Occipital lobe (tissue), 2 donors: ENCODE data around the gene TMEM40. TPM values are rescaled to one million over a fixed set of nuclear protein-coding genes. Genes with fewer than 3 reads are reported as not detected.
"Not testable (repeated sequence)": the region's sequence is repeated elsewhere in the genome, so short reads cannot be mapped to it uniquely, and the experiment has no call there.

Source experiments
- DNase-seq: peaks from one replicate; lab custom pipeline; 2025; lab: John Stamatoyannopoulos, UW
- total RNA-seq: library from RNA; depleted of rRNA; stranded (reverse); fragments of >200 nt; gene quantifications from one replicate; pipeline ENCODE4 v1.2.3, GENCODE V29; 2014

The TMEM40 gene
- total RNA-seq, 1 donor from 2014 or later, result not detected

- not testable (repeated sequence) for DNase-seq
Measured at GRCh38 chr3:12775970-12776369, 16.9 kb upstream of the TMEM40 start.

DNA sequence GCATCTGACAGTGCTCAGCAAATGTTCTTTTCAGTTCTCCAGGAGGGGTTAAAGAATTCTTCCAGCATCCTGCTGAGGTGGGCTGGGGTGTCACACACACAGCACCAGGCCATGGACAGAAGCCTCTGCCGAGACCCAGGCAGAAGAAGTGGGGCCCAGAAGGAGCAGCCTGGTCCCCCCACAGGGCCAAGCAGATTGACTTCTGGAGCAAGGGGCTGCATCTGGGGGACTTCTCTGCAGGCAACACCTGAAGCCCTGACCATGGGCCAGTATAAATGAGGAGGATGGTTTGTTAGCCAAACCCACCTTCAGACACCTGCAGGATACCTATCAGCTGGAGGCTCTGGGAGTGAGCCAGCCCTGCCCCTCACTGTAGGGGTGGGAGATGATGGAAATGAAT is 16.2 kb upstream of the TMEM40 start:
- no peak for DNase-seq

- DNase-seq, result no peak
Measured at GRCh38 chr3:12774619-12775018, 15.6 kb upstream of the TMEM40 start.

DNA sequence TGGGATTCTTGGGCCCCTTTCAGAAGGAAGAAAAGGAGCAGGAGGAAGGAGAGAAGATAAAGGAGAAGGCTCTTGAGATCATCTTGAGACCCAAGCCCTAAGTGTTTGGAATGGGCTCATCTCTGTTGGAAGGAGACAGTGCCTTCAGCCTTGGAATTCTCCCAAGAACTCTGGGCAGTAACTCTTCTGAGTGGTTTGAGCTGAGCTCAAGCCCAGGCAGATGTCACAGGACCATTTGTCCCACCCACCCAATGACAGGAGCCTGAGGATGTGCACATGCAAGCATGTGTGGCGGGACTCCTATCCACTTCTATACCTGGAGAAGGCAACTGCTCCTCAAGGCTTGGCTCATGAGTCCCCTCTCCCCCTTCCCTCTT is 14.6 kb upstream of the TMEM40 start:
- no peak for DNase-seq

- no peak for DNase-seq
Measured at GRCh38 chr3:12773030-12773709, 14.1 kb upstream of the TMEM40 start.

GRCh38 chr3:12772462-12772861 is 13.4 kb upstream of the TMEM40 start:
- no peak for DNase-seq

DNA sequence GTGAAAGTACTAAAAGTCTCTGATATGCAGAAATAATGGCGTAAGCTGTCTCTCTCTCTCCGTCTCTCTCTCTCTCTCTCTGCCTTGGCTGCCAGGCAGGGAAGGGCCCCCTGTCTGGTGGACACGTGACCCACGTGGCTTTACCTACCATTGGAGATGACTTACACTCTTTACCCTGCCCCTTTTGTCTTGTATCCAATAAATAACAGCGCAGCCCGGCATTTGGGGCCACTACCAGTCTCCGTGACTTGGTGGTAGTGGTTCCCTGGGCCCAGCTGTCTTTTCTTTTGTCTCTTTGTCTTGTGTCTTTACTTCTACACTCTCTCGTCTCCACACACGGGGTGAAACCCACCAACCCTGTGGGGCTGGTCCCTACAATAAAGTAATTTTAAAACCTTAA is 12.2 kb upstream of the TMEM40 start:
- DNase-seq, result no peak

- DNase-seq, result no peak
Measured at GRCh38 chr3:12769761-12770160, 10.7 kb upstream of the TMEM40 start.

DNA sequence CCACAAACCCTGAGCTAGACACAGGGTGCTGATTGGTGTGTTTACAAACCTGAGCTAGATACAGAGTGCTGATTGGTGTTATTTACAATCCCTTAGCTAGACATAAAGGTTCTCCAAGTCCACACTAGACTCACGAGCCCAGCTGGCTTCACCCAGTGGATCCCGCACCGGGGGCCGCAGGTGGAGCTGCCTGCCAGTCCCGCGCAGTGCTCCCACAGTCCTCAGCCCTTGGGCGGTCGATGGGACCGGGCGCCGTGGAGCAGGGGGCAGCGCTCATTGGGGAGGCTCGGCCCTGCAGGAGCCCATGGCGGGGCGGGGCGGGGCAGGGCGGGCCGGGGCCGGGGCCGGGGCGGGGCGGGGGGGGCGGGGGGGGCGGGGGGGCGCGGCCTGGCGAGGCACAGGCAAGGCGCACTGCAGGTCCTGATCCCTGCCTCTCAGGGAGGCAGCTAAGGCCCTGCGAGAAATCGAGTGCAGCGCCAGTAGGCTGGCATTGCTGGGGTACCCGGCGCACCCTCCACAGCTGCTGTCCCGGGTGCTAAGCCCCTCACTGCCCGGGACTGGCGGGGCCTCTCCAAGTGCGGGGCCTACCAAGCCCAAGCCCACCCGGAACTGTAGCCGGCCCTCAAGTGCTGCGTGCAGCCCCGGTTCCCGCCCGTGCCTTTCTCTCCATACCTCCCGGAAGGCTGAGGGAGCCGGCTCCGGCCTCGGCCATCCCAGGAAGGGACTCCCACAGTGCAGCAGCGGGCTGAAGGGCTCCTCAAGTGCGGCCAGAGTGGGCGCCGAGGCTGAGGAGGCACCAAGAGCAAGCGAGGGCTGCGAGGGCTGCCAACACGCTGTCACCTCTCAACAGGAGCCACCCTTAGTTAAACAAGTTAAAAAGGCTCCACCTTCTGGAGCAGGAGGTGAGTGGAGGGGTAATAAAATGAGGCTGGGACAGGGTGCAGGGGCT is 9.8 kb upstream of the TMEM40 start:
- DNase-seq, result no peak

DNA sequence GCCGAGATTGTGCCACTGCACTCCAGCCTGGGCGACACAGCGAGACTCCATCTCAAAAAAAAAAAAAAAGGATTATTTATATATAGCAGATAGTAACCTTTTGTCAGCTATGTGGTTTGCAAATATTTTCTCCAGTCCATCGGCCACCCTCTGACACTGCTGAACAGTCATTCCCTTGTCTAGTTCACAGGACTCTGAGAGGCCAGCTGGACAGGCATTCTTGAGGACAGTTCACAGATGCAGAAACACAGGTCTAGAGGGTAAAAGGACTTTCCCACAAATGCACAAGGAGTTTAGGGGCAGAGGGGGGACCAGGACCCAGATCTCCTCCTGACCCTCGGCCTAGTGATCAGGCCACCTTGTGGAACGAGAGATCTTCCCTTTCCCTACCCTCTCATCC is 7.5 kb upstream of the TMEM40 start:
- no peak for DNase-seq

DNA sequence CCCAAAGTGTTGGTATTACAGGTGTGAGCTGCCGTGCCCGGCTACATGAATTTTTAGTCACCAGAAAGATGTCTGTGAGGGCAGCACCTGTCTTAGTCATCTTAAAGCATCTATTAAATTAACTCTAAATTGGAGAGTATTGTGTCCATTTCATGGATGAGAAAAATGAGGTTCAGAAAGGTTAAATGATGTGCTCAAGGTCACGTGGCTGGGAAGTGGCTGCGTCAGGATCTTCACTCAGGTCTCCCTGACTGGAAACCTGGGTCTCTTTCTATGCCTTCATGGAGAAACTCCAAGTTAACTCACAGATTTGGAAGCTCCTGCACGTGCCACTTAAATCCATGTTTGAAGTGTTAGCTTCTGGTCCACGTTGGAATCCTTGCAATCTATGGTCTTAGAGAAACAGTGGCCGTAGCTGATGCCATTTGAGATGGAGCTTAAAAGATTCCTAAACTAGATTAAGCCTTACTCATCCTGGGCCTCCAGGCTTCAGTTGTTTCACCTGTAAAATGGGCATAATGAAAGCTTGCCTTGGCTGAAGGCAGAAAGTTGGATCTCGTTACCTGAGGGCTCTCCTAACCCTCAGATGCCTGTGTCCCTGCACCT is 5.2 kb upstream of the TMEM40 start:
- no peak for DNase-seq

GRCh38 chr3:12759693-12760565 is 870 bp upstream of the TMEM40 start:
- DNase-seq, result no peak

DNA sequence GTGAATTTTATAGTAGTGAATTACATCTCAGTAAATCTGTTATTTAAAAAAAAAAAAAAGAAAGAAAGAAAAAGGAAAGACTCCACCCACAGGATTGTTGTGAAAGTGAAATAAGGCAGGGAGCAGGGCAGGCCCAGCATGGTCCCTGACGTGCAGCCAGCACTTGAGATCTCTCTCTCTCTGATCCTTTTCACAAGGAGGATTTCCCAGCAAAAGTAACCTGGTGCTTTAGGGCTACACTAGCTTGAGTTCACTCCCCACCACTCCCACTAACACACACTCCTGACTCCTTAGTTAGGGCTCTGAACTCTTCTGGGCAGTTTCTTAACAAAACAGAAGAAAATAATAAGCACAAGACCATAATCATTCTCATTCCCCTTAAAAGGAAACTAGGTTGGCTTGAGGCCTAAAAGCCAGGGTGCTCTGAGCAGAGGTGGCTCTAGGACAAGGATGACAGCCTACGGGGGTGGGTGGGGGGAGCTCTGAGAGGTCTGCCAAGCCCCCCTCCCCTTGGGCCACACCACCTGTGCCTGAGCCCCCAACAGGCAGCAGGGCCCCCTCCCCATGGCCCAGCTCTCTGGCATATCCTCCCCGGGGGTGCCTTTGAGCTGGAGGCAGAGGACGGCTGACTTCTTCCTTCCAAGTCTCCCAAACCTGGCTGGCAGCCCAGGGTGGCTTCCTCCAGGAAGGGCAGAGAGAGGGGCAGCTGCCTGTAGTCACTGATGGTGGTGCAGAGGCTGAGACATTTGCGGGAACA is 856 bp downstream of the TMEM40 start:
- no peak for DNase-seq

- DNase-seq, result no peak
Measured at GRCh38 chr3:12756635-12757034, 2.4 kb downstream of the TMEM40 start.

GRCh38 chr3:12756175-12756574 is 2.9 kb downstream of the TMEM40 start:
- no peak for DNase-seq

DNA sequence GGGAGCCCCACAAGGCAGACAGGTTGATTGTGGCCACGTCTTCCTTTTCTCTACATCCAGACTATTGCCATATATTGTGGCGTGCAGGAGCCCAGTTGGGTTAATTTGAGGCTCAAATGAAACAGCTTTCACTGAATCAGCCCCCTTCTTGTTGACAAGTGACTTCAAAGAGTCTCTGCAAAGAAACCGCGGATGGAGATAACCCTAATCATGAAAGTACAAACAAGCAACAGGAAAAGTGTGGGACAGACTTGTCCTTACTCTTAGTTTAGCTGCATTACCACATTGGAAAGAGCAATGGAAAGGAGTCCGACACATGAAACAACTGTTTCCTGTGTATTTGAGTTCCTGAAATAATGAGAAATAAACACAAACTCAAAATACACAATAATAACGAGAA is 3.3 kb downstream of the TMEM40 start:
- no peak for DNase-seq

- no peak for DNase-seq
Measured at GRCh38 chr3:12754313-12754712, 4.7 kb downstream of the TMEM40 start.

DNA sequence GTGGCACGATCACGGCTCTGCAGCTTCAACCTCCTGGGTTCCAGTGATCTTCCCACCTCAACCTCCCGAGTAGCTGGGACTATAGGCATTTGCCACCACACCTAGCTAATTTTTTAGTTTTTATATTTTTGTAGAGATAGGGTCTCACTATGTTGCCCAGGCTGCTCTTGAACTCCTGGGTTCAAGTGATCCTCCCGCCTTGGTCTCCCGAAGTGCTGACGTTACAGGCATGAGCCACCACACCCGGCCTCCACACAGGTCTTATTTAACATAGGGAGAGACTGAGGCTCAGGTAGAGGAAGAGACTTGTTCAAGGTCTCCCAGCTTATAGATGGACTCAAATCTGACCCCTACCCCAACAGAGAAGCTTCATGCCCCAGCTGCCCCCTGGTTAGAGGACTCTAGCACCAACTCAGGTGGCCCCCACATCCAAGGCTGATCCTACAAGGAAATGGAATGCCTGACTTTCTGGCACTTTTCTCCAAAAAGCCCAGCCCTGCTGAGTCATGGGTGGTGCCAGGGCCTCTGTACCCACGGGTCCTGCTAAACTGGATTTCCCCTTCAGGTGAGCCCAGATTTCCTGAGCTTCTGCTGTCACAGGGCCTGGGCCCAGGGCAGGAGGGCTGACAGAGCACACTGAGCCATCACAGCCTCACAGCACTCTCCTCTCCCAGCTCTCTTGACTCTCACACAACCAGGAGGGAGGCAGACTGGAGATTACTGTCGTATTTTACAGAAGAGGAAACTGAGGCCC is 5.6 kb downstream of the TMEM40 start:
- no peak for DNase-seq

DNA sequence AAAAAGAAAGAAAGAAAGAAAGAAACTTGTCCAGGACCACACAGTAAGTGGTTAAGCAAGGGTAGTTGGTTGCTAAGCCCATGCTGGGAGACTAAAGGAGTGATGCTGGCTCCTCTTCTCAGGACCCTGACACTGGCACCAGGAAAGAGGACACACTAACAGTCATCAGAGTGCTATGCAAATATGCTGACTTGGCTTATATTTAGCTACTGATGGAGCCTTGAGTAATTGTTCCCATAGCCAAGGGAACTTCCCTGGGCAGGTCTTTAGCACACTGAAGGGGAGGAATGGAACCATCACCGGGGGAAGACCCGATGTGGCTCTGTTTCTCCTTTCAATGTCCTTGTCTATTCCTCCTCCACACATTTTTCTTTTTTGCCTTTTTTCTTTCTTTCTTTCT is 6.2 kb downstream of the TMEM40 start:
- DNase-seq, result no peak

DNA sequence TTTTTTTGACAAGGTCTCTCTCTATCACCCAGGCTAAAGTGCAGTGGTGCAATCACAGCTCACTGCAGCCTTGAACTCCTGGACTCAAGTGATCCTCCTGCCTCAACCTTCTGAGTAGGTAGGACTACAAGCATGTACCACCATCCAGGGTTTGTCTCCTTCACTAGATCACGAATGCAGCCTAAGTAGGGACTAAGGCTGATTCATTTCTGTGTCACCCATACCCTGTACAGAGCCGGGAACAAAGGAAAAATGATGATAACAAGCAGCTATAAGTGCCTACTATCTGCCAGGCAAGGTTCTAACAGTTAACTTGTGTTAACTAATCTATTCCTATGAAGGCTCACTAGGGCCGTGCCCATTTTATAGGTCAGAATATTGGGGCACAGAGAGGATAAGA is 7.0 kb downstream of the TMEM40 start:
- no peak for DNase-seq
